Cardiac muscle cell (in vitro differentiated cells and primary cell): ENCODE results near the gene GZF1. TPM values are rescaled to one million over a fixed set of nuclear protein-coding genes. Genes with fewer than 3 reads are reported as not detected.

Experiments
- DNase-seq, 2 donors: peaks; one replicate each; pipeline versions ENCODE4 v3.0.0 to v3.0.0-alpha.2; 2010 to 2017; ENCODE audit warnings: low read depth in 1 of 2, low spot score in 1 of 2
- H3K27ac ChIP-seq: fragments of 200-600 bp; sonication (generic); 2 replicates; pipeline ENCODE4 v1.5.1; 2016
- H3K27me3 ChIP-seq: fragments of 200-600 bp; sonication (generic); 2 replicates; pipeline ENCODE4 v1.6.0; 2016; ENCODE audit warnings: control low read depth
- H3K36me3 ChIP-seq: fragments of 200-600 bp; sonication (generic); 2 replicates; pipeline ENCODE4 v1.5.1; 2016; ENCODE audit warnings: control low read depth
- H3K4me1 ChIP-seq: fragments of 200-600 bp; sonication (generic); 2 replicates; pipeline ENCODE4 v1.8.1; 2017; ENCODE audit warnings: low read depth, mild to moderate bottlenecking, mixed run types
- H3K4me3 ChIP-seq: fragments of 200-600 bp; sonication (generic); 2 replicates; pipeline ENCODE4 v1.5.1; 2016; ENCODE audit warnings: mild to moderate bottlenecking
- H3K9me3 ChIP-seq: fragments of 200-600 bp; sonication (generic); 2 replicates; pipeline ENCODE4 v1.5.1; 2017; ENCODE audit warnings: low read depth, mild to moderate bottlenecking, control low read depth
- polyA plus RNA-seq: library from polyadenylated mRNA; unstranded; fragments of >200 nt; fragmentation: Nextera tagmentation; extraction: Ambion mirVana; gene quantifications from 2 replicates; pipeline ENCODE4 v1.2.1, GENCODE V29; 2016
- total RNA-seq: library from RNA; depleted of rRNA; stranded (reverse); fragments of >200 nt; gene quantifications from 2 replicates; pipeline ENCODE4 v1.2.3, GENCODE V29; 2016
- TF ChIP-seq, protein P1 (sequence below): IDR thresholded peaks from 2 replicates; pipeline ENCODE4 v1.5.1; 2012; ENCODE audit warnings: low read depth, mild to moderate bottlenecking, low read length

GZF1 gene
- total and polyA plus RNA-seq, 2 experiments from 2014 or later = 7.4 to 19.0 TPM

DNA sequence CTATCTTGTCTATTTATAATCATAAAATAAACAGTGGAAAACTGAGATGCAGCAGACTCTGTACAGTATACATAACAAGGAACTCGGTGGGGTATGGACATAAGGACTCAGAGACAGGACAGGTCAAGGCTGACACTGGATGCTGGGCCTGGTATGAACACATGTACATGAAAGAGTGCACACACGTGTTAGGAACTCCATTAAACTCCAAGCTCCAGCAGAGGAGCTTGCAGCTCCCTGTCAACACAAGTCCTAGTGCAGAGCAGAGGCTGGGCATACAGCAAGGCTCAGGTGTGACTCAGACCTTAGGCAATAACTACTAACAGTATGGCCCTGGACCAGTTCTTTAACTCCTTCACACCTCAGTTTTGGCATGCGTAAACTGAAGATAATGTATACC, 42.2 kb downstream of the GZF1 start:
- Histone ChIP-seq H3K9me3 (no peaks in the 10 kb centered on the region), H3K27ac (no peak overlapping the region), H3K36me3 (no peaks in the 10 kb centered on the region), H3K4me3 (no peak overlapping the region), H3K27me3 (no peaks in the 10 kb centered on the region), H3K4me1 (peaks cover 14% of the 10 kb centered on the region)
- TF ChIP-seq, protein P1, sequence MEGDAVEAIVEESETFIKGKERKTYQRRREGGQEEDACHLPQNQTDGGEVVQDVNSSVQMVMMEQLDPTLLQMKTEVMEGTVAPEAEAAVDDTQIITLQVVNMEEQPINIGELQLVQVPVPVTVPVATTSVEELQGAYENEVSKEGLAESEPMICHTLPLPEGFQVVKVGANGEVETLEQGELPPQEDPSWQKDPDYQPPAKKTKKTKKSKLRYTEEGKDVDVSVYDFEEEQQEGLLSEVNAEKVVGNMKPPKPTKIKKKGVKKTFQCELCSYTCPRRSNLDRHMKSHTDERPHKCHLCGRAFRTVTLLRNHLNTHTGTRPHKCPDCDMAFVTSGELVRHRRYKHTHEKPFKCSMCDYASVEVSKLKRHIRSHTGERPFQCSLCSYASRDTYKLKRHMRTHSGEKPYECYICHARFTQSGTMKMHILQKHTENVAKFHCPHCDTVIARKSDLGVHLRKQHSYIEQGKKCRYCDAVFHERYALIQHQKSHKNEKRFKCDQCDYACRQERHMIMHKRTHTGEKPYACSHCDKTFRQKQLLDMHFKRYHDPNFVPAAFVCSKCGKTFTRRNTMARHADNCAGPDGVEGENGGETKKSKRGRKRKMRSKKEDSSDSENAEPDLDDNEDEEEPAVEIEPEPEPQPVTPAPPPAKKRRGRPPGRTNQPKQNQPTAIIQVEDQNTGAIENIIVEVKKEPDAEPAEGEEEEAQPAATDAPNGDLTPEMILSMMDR = no peak
- DNase-seq = peak in 1 of 2 donors; percentile 55

DNA sequence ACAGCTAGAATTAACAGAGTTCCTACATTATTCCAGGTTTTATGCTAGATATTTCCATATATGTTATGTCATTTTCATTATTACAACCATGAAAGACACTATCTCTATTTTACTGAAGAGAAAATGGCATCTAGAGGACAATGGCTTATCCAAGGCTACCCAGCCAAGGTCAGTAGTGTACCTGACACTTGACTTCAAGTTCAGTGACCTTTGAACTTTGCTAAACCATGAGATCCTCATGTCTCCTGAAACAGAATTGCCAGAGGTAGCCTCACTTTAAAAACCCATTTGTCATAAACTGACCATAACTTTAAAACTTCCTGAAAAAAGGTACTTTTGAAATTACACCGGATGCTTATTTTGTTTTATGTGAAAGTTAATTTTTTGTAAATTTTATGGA, 44.9 kb downstream of the GZF1 start:
- Histone ChIP-seq H3K36me3 (no peaks in the 10 kb centered on the region), H3K4me1 (peaks cover 7% of the 10 kb centered on the region), H3K27me3 (no peaks in the 10 kb centered on the region), H3K27ac (no peak overlapping the region), H3K4me3 (no peak overlapping the region), H3K9me3 (no peaks in the 10 kb centered on the region)
- TF ChIP-seq, protein P1 = no peak
- no peak for DNase-seq

DNA sequence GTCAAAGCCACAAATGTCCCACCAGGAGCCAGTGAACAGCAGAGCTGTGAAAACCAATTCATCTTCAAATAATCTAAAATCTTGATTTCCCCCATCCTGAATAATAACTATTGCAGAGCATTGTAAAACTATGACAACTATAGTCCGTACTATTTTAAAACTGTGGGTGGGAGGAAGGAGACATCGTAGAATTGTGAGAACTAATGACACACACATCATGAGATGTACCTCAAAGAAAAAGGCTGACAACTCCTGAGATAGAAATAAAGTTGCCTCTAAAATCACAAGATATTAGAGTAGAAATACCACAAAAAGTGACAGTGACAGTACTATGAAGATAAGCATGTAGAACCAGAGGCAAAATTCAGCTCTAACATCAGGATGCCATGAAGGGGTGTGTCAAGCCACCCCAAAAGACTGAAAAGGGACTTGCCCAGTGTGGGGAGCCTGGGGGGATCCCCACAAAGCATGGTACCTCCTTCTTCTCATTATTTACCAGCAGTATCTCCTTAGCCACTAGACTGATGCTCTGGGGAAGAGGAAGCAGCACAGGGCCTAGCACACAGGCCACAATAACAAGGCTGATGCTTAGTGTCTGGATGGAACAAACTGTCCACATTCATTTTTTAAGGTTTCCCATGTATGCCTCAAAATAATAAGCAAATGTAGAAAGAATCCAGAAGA, 45.9 kb downstream of the GZF1 start:
- no peak for DNase-seq
- Histone ChIP-seq H3K27me3 (no peaks in the 10 kb centered on the region), H3K27ac (no peak overlapping the region), H3K4me1 (peaks cover 14% of the 10 kb centered on the region), H3K9me3 (no peaks in the 10 kb centered on the region), H3K4me3 (no peak overlapping the region), H3K36me3 (no peaks in the 10 kb centered on the region)
- TF ChIP-seq, protein P1 = no peak

DNA sequence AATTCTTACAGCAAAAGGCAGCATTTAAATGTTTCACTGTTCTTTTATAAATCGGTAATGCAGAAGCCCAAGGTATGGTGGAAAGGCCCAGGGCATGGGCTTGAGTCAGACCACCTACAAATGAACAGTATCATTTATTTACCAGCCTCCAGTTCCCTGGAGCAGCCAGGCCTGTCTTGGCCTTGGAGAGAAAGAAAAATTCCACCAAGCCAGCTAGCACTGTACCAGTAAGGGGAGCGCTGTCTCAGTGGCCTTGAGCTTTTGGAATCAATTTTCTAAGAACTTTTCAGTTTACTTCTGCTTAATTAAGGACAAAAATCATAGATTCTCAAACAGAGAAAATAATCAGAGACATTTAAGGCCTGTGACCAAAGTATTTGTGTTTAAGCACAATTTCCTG, 47.0 kb downstream of the GZF1 start:
- peaks cover 14% of the 10 kb centered on the region for H3K4me1 ChIP-seq
- H3K27me3 ChIP-seq = no peaks in the 10 kb centered on the region
- no peak for DNase-seq
- TF ChIP-seq, protein P1 = no peak
- H3K36me3 ChIP-seq = no peaks in the 10 kb centered on the region
- H3K4me3 ChIP-seq = no peak overlapping the region
- no peaks in the 10 kb centered on the region for H3K9me3 ChIP-seq
- no peak overlapping the region for H3K27ac ChIP-seq

DNA sequence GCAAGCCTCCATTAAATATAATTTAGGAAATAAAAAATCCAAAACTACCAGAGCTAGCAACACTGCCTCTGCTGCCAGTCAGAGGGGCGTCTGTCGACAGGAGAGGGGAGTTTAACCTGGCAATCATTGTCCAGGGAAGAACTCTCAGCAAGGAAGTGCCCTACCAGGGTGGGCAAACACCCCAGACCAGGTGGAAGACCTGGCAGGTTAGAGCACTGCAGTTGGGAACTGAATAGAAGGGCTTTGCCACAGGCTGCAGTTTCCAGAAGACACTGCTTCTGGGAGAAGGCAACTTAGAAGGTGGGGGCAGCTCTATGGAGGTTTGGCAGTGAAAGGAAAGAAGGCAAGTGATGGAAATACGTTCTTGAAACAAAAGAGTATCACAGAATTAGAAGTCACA, 47.8 kb downstream of the GZF1 start:
- H3K9me3 ChIP-seq = no peaks in the 10 kb centered on the region
- H3K4me3 ChIP-seq = no peak overlapping the region
- H3K27ac ChIP-seq = no peak overlapping the region
- H3K4me1 ChIP-seq = peaks cover 14% of the 10 kb centered on the region
- H3K27me3 ChIP-seq = no peaks in the 10 kb centered on the region
- TF ChIP-seq, protein P1 = no peak
- no peaks in the 10 kb centered on the region for H3K36me3 ChIP-seq
- DNase-seq = no peak
